ENCODE data around the gene PIMREG.

PIMREG gene

GRCh38 chr17:6465206-6466003 lies 21.1 kb downstream of the PIMREG start:
- Histone ChIP-seq H3K36me3 (ENCODE audit: control insufficient read depth in 1 of 2, insufficient read depth in 2 of 2, low read length in 2 of 2) (peaks cover 0 to 24% of the 10 kb centered on the region in 2 donors), H3K4me1 (ENCODE audit: control insufficient read depth in 1 of 2, insufficient read depth in 2 of 2, low read length in 2 of 2) (no peaks in the 10 kb centered on the region), H3K27ac (ENCODE audit: low read length) (no peak overlapping the region), H3K27me3 (ENCODE audit: low read depth, low read length) (no peaks in the 10 kb centered on the region), H3K9me3 (ENCODE audit: control insufficient read depth in 1 of 2, low read length in 2 of 2) (no peaks in the 10 kb centered on the region), H3K4me3 (ENCODE audit: low read depth in 1 of 2, low read length in 2 of 2) (no peak overlapping the region)

- Histone ChIP-seq H3K4me1 (ENCODE audit: control insufficient read depth in 1 of 2, insufficient read depth in 2 of 2, low read length in 2 of 2) (no peaks in the 10 kb centered on the region), H3K9me3 (ENCODE audit: control insufficient read depth in 1 of 2, low read length in 2 of 2) (no peaks in the 10 kb centered on the region), H3K27me3 (ENCODE audit: low read depth, low read length) (no peaks in the 10 kb centered on the region), H3K27ac (ENCODE audit: low read length) (no peak overlapping the region), H3K4me3 (ENCODE audit: low read depth in 1 of 2, low read length in 2 of 2) (no peak overlapping the region), H3K36me3 (ENCODE audit: control insufficient read depth in 1 of 2, insufficient read depth in 2 of 2, low read length in 2 of 2) (peaks cover 0 to 24% of the 10 kb centered on the region in 2 donors)
These were observed 23.3 kb downstream of the PIMREG start for GRCh38 chr17:6467567-6467966.

- no peak overlapping the region for H3K4me3 ChIP-seq (ENCODE audit: low read depth in 1 of 2, low read length in 2 of 2)
- no peaks in the 10 kb centered on the region for H3K4me1 ChIP-seq (ENCODE audit: control insufficient read depth in 1 of 2, insufficient read depth in 2 of 2, low read length in 2 of 2)
- peaks cover 0 to 21% of the 10 kb centered on the region in 2 donors for H3K36me3 ChIP-seq (ENCODE audit: control insufficient read depth in 1 of 2, insufficient read depth in 2 of 2, low read length in 2 of 2)
- H3K27me3 ChIP-seq (ENCODE audit: low read depth, low read length) = no peaks in the 10 kb centered on the region
- H3K27ac ChIP-seq (ENCODE audit: low read length) = no peak overlapping the region
- H3K9me3 ChIP-seq (ENCODE audit: control insufficient read depth in 1 of 2, low read length in 2 of 2) = no peaks in the 10 kb centered on the region
These were observed 24.0 kb downstream of the PIMREG start for GRCh38 chr17:6468051-6468790.

GRCh38 chr17:6470146-6470718 lies 26.0 kb downstream of the PIMREG start:
- Histone ChIP-seq H3K27me3 (ENCODE audit: low read depth, low read length) (no peaks in the 10 kb centered on the region), H3K36me3 (ENCODE audit: control insufficient read depth in 1 of 2, insufficient read depth in 2 of 2, low read length in 2 of 2) (peaks cover 0 to 12% of the 10 kb centered on the region in 2 donors), H3K4me3 (ENCODE audit: low read depth in 1 of 2, low read length in 2 of 2) (no peak overlapping the region), H3K9me3 (ENCODE audit: control insufficient read depth in 1 of 2, low read length in 2 of 2) (no peaks in the 10 kb centered on the region), H3K27ac (ENCODE audit: low read length) (no peak overlapping the region), H3K4me1 (ENCODE audit: control insufficient read depth in 1 of 2, insufficient read depth in 2 of 2, low read length in 2 of 2) (peaks cover 0 to 7% of the 10 kb centered on the region in 2 donors)

- Histone ChIP-seq H3K9me3 (ENCODE audit: control insufficient read depth in 1 of 2, low read length in 2 of 2) (no peaks in the 10 kb centered on the region), H3K4me3 (ENCODE audit: low read depth in 1 of 2, low read length in 2 of 2) (no peak overlapping the region), H3K27ac (ENCODE audit: low read length) (no peak overlapping the region), H3K4me1 (ENCODE audit: control insufficient read depth in 1 of 2, insufficient read depth in 2 of 2, low read length in 2 of 2) (peaks cover 0 to 7% of the 10 kb centered on the region in 2 donors), H3K36me3 (ENCODE audit: control insufficient read depth in 1 of 2, insufficient read depth in 2 of 2, low read length in 2 of 2) (peaks cover 0 to 11% of the 10 kb centered on the region in 2 donors), H3K27me3 (ENCODE audit: low read depth, low read length) (no peaks in the 10 kb centered on the region)
These were observed 26.7 kb downstream of the PIMREG start for GRCh38 chr17:6470751-6471521.

- H3K4me1 ChIP-seq (ENCODE audit: control insufficient read depth in 1 of 2, insufficient read depth in 2 of 2, low read length in 2 of 2) = peaks cover 4 to 7% of the 10 kb centered on the region in 2 donors
- H3K9me3 ChIP-seq (ENCODE audit: control insufficient read depth in 1 of 2, low read length in 2 of 2) = no peaks in the 10 kb centered on the region
- no peaks in the 10 kb centered on the region for H3K27me3 ChIP-seq (ENCODE audit: low read depth, low read length)
- peaks cover 0 to 10% of the 10 kb centered on the region in 2 donors for H3K36me3 ChIP-seq (ENCODE audit: control insufficient read depth in 1 of 2, insufficient read depth in 2 of 2, low read length in 2 of 2)
- H3K27ac ChIP-seq (ENCODE audit: low read length) = no peak overlapping the region
- no peak overlapping the region for H3K4me3 ChIP-seq (ENCODE audit: low read depth in 1 of 2, low read length in 2 of 2)
These were observed 27.5 kb downstream of the PIMREG start for GRCh38 chr17:6471531-6472465.

- no peaks in the 10 kb centered on the region for H3K27me3 ChIP-seq (ENCODE audit: low read depth, low read length)
- H3K9me3 ChIP-seq (ENCODE audit: control insufficient read depth in 1 of 2, low read length in 2 of 2) = no peaks in the 10 kb centered on the region
- no peak overlapping the region for H3K4me3 ChIP-seq (ENCODE audit: low read depth in 1 of 2, low read length in 2 of 2)
- no peak overlapping the region for H3K27ac ChIP-seq (ENCODE audit: low read length)
- H3K36me3 ChIP-seq (ENCODE audit: control insufficient read depth in 1 of 2, insufficient read depth in 2 of 2, low read length in 2 of 2) = peaks cover 0 to 11% of the 10 kb centered on the region in 2 donors
- H3K4me1 ChIP-seq (ENCODE audit: control insufficient read depth in 1 of 2, insufficient read depth in 2 of 2, low read length in 2 of 2) = peaks cover 4 to 7% of the 10 kb centered on the region in 2 donors
These were observed 28.3 kb downstream of the PIMREG start for GRCh38 chr17:6472517-6472916.

GRCh38 chr17:6473128-6473767 lies 29.0 kb downstream of the PIMREG start:
- H3K9me3 ChIP-seq (ENCODE audit: control insufficient read depth in 1 of 2, low read length in 2 of 2) = no peaks in the 10 kb centered on the region
- no peak overlapping the region for H3K27ac ChIP-seq (ENCODE audit: low read length)
- H3K36me3 ChIP-seq (ENCODE audit: control insufficient read depth in 1 of 2, insufficient read depth in 2 of 2, low read length in 2 of 2) = peaks cover 0 to 6% of the 10 kb centered on the region in 2 donors
- no peak overlapping the region for H3K4me3 ChIP-seq (ENCODE audit: low read depth in 1 of 2, low read length in 2 of 2)
- peaks cover 4 to 7% of the 10 kb centered on the region in 2 donors for H3K4me1 ChIP-seq (ENCODE audit: control insufficient read depth in 1 of 2, insufficient read depth in 2 of 2, low read length in 2 of 2)
- H3K27me3 ChIP-seq (ENCODE audit: low read depth, low read length) = no peaks in the 10 kb centered on the region

GRCh38 chr17:6474376-6474775 lies 30.1 kb downstream of the PIMREG start:
- peaks cover 0 to 6% of the 10 kb centered on the region in 2 donors for H3K36me3 ChIP-seq (ENCODE audit: control insufficient read depth in 1 of 2, insufficient read depth in 2 of 2, low read length in 2 of 2)
- no peaks in the 10 kb centered on the region for H3K9me3 ChIP-seq (ENCODE audit: control insufficient read depth in 1 of 2, low read length in 2 of 2)
- no peak overlapping the region for H3K27ac ChIP-seq (ENCODE audit: low read length)
- H3K4me1 ChIP-seq (ENCODE audit: control insufficient read depth in 1 of 2, insufficient read depth in 2 of 2, low read length in 2 of 2) = peaks cover 4 to 7% of the 10 kb centered on the region in 2 donors
- no peak overlapping the region for H3K4me3 ChIP-seq (ENCODE audit: low read depth in 1 of 2, low read length in 2 of 2)
- no peaks in the 10 kb centered on the region for H3K27me3 ChIP-seq (ENCODE audit: low read depth, low read length)

GRCh38 chr17:6474906-6475305 lies 30.7 kb downstream of the PIMREG start:
- Histone ChIP-seq H3K36me3 (ENCODE audit: control insufficient read depth in 1 of 2, insufficient read depth in 2 of 2, low read length in 2 of 2) (peaks cover 0 to 6% of the 10 kb centered on the region in 2 donors), H3K27ac (ENCODE audit: low read length) (no peak overlapping the region), H3K27me3 (ENCODE audit: low read depth, low read length) (no peaks in the 10 kb centered on the region), H3K9me3 (ENCODE audit: control insufficient read depth in 1 of 2, low read length in 2 of 2) (no peaks in the 10 kb centered on the region), H3K4me3 (ENCODE audit: low read depth in 1 of 2, low read length in 2 of 2) (no peak overlapping the region), H3K4me1 (ENCODE audit: control insufficient read depth in 1 of 2, insufficient read depth in 2 of 2, low read length in 2 of 2) (peaks cover 4 to 7% of the 10 kb centered on the region in 2 donors)
